Neutrophil (primary cell): ENCODE results near the gene LRRC72.

ENCODE experiments used
- H3K27ac ChIP-seq: fragments of 200-600 bp; sonication (generic); 2 replicates; pipeline ENCODE4 v1.5.1; 2016; ENCODE audit warnings: mild to moderate bottlenecking, moderate library complexity
- H3K27me3 ChIP-seq: fragments of 200-600 bp; sonication (generic); 2 replicates; pipeline ENCODE4 v1.6.0; 2016; ENCODE audit warnings: mild to moderate bottlenecking
- H3K36me3 ChIP-seq: fragments of 200-600 bp; sonication (generic); 2 replicates; pipeline ENCODE4 v1.5.1; 2017
- H3K4me1 ChIP-seq, 2 experiments: fragments of 200-600 bp in 1 of 2; sonication (generic) in 1 of 2; 1 replicate in 1 of 2; 2 replicates in 1 of 2; pipeline versions ENCODE4 v1.5.1 to v1.6.1; 2013 to 2016; ENCODE audit warnings: low read depth in 1 of 2, low read length in 1 of 2, mild to moderate bottlenecking in 1 of 2, moderate library complexity in 1 of 2; ENCODE audit not compliant: control insufficient read depth in 1 of 2, insufficient read depth in 1 of 2
- H3K4me3 ChIP-seq, 2 experiments: fragments of 200-600 bp in 1 of 2; sonication (generic) in 1 of 2; 1 replicate in 1 of 2; 2 replicates in 1 of 2; pipeline ENCODE4 v1.5.1; 2013 to 2016; ENCODE audit warnings: low read depth in 1 of 2, low read length in 1 of 2, mild to moderate bottlenecking in 1 of 2, moderate library complexity in 1 of 2
- H3K9me3 ChIP-seq: fragments of 200-600 bp; sonication (generic); 2 replicates; pipeline ENCODE4 v1.5.1; 2016
- TF ChIP-seq, protein P1 (sequence below): fragments of 200-600 bp; sonication (generic); IDR thresholded peaks from 2 replicates; pipeline ENCODE4 v1.5.1; 2016; ENCODE audit warnings: antibody characterized with exemption

Gene LRRC72

DNA sequence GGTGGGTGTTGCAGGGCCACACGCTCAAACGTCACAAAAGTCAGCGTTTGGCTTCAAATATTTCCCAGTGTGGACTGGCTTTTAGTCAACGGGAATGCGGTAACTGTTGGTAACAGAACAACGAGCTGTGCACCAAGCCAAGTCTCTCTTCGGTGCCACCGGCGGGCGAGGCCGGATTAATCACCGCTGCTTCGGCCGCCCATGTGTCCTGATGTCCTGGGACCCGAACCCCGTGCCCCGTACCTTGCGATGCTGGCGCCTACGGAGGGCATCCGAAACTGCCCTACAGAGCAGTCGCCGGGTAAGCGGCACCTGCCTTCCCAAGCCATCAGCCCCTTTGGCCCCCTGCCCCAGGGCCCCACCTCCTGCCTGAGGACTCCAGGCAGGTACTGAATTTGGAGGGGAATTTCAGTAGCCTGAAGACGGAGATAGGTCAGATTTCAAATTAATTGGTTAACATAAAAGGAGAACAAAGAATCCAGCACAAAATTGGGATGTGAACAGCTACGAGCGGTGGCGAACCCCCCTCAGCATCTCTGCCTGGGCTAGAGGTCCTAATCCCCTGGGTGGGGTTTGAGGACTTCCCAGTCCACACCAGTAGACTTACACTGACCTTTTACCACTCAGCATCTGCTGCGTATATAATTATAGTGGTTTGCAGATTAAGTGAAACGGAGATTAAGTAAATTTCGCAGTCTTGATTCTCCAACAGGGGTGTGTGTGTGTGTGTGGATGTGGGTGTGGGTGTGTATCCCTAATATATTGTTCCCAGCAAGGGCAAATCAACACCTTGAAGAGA, at the start of gene LRRC72:
Gene LRRC72, plus strand, starts transcription at position 84 of the 799 bp plus-strand sequence. Its CDS starts 128 bp downstream, at position 212.
- Histone ChIP-seq H3K27me3 (no peaks in the 10 kb centered on the region), H3K4me3 (no peak within 1 kb of the TSS), H3K9me3 (no peaks in the 10 kb centered on the region), H3K27ac (no peak within 1 kb of the TSS), H3K36me3 (no peaks in the 10 kb centered on the region), H3K4me1 (no peaks in the 10 kb centered on the region)
- TF ChIP-seq, protein P1, sequence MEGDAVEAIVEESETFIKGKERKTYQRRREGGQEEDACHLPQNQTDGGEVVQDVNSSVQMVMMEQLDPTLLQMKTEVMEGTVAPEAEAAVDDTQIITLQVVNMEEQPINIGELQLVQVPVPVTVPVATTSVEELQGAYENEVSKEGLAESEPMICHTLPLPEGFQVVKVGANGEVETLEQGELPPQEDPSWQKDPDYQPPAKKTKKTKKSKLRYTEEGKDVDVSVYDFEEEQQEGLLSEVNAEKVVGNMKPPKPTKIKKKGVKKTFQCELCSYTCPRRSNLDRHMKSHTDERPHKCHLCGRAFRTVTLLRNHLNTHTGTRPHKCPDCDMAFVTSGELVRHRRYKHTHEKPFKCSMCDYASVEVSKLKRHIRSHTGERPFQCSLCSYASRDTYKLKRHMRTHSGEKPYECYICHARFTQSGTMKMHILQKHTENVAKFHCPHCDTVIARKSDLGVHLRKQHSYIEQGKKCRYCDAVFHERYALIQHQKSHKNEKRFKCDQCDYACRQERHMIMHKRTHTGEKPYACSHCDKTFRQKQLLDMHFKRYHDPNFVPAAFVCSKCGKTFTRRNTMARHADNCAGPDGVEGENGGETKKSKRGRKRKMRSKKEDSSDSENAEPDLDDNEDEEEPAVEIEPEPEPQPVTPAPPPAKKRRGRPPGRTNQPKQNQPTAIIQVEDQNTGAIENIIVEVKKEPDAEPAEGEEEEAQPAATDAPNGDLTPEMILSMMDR = no peak

DNA sequence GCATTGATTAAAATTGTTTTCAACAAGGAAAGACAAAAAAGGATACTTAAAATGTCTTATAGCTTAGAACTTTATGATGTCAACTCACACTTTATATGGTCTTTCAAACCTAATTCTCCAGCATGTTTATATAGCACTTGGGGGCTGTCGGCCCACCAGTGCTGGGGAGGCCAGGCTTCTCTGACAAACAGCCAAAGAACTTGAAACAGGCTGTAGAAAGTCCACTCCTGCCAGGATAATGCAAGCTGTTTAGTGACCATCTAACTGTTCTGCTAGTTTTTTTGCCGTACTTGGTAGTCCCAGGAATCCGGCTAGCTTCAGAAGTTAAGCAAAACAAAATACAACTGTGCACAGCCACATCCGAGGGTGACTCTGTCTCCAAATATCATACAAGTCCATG, 47.5 kb upstream of the LRRC72 start:
- Histone ChIP-seq H3K36me3 (no peaks in the 10 kb centered on the region), H3K9me3 (no peaks in the 10 kb centered on the region), H3K4me1 (no peaks in the 10 kb centered on the region), H3K27me3 (no peaks in the 10 kb centered on the region), H3K4me3 (no peak overlapping the region), H3K27ac (no peak overlapping the region)
- TF ChIP-seq, protein P1 = no peak

DNA sequence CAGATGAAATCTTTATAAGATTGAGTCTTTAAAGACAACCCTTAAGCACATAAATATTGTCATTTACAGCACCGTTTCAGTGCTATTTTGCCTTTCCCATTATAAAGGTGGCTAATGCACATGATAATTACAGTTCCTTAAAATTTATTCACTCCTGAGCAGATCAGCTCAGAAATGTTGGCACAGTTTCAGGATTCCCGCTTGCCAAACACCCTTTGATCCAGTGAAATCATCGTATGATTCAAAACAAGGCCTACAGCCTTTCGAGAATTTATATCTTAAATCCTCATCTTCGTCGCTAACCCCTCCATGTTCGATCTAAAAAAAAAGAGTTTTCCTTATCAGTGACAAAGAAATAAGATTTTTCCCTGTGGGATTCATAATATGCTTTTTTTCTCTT, 47.0 kb upstream of the LRRC72 start:
- H3K27ac ChIP-seq = no peak overlapping the region
- H3K4me1 ChIP-seq = no peaks in the 10 kb centered on the region
- no peaks in the 10 kb centered on the region for H3K36me3 ChIP-seq
- no peaks in the 10 kb centered on the region for H3K9me3 ChIP-seq
- no peaks in the 10 kb centered on the region for H3K27me3 ChIP-seq
- TF ChIP-seq, protein P1 = no peak
- H3K4me3 ChIP-seq = no peak overlapping the region

DNA sequence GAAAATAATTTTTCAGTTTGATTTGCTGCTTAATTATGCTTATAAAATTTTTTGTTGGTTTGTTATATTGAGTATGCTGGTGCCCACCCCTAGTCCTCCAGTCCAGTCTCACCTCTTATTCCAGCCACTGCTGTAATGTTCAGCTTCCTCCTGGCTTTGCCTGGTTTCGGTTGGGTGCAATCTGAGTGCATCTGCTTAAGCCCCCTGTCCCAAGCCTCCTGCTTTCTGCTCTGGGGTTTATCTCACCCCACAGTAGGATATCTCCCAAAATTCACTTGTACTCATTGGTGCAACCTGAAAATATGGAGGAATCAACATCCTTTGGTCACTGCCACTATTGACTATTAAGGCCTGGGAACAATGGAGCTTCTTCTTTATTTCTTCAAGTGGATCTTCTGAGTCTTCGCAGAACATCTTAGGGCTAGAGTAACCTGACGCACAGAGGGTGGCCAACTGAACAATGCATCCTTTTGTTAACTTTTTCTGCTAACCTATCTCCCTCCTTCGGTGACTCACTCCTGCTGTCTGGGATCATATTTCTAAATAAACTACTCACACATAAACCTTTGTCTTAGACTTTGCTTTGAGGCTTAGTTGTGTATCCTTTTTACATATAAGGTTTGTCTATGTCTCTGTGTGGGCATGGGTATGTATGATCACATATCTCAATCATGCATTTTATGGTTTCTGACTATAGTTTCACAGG, 42.0 kb upstream of the LRRC72 start:
- Histone ChIP-seq H3K36me3 (no peaks in the 10 kb centered on the region), H3K9me3 (no peaks in the 10 kb centered on the region), H3K4me1 (no peaks in the 10 kb centered on the region), H3K4me3 (no peak overlapping the region), H3K27me3 (no peaks in the 10 kb centered on the region), H3K27ac (no peak overlapping the region)
- TF ChIP-seq, protein P1 = no peak

DNA sequence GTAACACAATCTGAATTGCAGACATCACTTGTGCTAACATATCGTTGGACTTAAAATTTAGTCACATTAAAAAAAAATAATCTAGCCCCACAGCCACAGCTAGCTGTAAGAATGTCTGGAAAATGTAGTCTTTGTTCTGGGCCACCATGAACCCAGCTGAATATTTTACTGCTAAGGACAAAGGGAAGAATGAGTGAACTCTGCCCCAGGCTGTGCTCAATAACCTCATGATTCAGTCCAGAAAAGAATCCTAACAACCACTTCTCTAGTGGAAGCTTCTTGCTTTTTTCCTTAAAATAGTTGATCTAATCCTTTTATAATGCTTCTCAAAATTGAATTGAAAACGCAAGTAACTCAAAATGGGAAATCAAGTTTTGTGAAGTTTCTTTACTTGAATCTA, 35.5 kb upstream of the LRRC72 start:
- Histone ChIP-seq H3K36me3 (no peaks in the 10 kb centered on the region), H3K4me3 (no peak overlapping the region), H3K9me3 (no peaks in the 10 kb centered on the region), H3K27me3 (no peaks in the 10 kb centered on the region), H3K4me1 (no peaks in the 10 kb centered on the region), H3K27ac (no peak overlapping the region)
- TF ChIP-seq, protein P1 = no peak
